ENCODE results near the gene RXFP4.

DNA sequence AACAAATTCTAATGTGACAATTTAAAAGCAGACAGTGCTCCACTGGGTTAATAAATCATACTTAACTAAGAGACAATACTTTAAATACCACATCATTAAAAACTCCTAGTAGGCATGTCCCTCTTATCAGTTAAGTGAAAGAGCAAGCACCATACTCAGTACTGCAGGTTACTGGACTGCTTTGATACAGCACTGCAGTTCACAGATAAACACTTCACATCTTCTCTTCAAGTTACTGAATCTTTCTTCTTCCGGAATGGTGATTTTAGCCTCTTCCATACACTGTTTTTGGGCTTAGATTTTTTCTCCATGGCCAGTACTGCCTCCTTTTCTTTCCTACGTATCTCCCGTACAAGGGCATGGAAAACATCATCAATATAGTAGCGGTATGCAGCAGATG lies 41.3 kb upstream of the RXFP4 start:
- TF ChIP-seq, protein P1, sequence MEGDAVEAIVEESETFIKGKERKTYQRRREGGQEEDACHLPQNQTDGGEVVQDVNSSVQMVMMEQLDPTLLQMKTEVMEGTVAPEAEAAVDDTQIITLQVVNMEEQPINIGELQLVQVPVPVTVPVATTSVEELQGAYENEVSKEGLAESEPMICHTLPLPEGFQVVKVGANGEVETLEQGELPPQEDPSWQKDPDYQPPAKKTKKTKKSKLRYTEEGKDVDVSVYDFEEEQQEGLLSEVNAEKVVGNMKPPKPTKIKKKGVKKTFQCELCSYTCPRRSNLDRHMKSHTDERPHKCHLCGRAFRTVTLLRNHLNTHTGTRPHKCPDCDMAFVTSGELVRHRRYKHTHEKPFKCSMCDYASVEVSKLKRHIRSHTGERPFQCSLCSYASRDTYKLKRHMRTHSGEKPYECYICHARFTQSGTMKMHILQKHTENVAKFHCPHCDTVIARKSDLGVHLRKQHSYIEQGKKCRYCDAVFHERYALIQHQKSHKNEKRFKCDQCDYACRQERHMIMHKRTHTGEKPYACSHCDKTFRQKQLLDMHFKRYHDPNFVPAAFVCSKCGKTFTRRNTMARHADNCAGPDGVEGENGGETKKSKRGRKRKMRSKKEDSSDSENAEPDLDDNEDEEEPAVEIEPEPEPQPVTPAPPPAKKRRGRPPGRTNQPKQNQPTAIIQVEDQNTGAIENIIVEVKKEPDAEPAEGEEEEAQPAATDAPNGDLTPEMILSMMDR (optimal IDR thresholded peaks at IDR 0.05 in 1 of 3, IDR thresholded peaks at IDR 0.05 in 1 of 3, conservative IDR thresholded peaks at IDR 0.05 in 1 of 3; ENCODE audit: extremely low read depth in 1 of 3, insufficient read depth in 2 of 3, low read length in 3 of 3): no peak
- TF ChIP-seq EZH2 (IDR thresholded peaks at IDR 0.05; ENCODE audit: low read length): no peak

Measured in keratinocyte (primary cell).